Peyer's patch (tissue), 4 donors: ENCODE data around the gene LRBA.

Source experiments
- CTCF ChIP-seq, 6 experiments: fragments of 450-650 bp in 4 of 6; fragments of 200-600 bp in 2 of 6; sonication (generic) in 1 of 6; IDR thresholded peaks; one replicate each; pipeline ENCODE4 v1.5.1; 2017 to 2019; ENCODE audit warnings: antibody characterized with exemption in 6 of 6, mild to moderate bottlenecking in 3 of 6, moderate library complexity in 1 of 6
- POLR2A ChIP-seq, 2 donors: fragments of 450-650 bp; IDR thresholded peaks; one replicate each; pipeline ENCODE4 v1.5.1; 2017; ENCODE audit warnings: antibody characterized with exemption in 2 of 2, mild to moderate bottlenecking in 2 of 2, moderate library complexity in 2 of 2

GRCh38 chr4:150964754-150965153, 50.3 kb downstream of the LRBA start:
- no peak for TF ChIP-seq CTCF (IDR thresholded peaks at IDR 0.05)
- TF ChIP-seq POLR2A (IDR thresholded peaks at IDR 0.05) = no peak
